ENCODE data around the gene AVP.
A peak's percentile ranks its signal among the peaks of the same experiment; 100 is the strongest.

The AVP gene

GRCh38 chr20:3047486-3048419 is 36.8 kb downstream of the AVP start:
- no peak for DNase-seq (ENCODE audit: low spot score)

- peak; percentile 22 for DNase-seq (ENCODE audit: low spot score)
Measured at GRCh38 chr20:3046677-3047462, 37.7 kb downstream of the AVP start.

- DNase-seq (ENCODE audit: low spot score): peak; percentile 93
Measured at GRCh38 chr20:3045816-3046676, 38.5 kb downstream of the AVP start, which contains the start of gene MRPS26. TSS of gene MRPS26 (plus strand) at chr20:3046052. CDS start at chr20:3046069, 17 bp downstream.

GRCh38 chr20:3045042-3045815 is 39.3 kb downstream of the AVP start:
- peak; percentile 88 for DNase-seq (ENCODE audit: low spot score)

- no peak for DNase-seq (ENCODE audit: low spot score)
Measured at GRCh38 chr20:3044336-3044965, 40.1 kb downstream of the AVP start.

GRCh38 chr20:3043322-3043721 is 41.2 kb downstream of the AVP start, which contains the start of gene GNRH2:
TSS of gene GNRH2 (plus strand) at chr20:3043622. CDS start at chr20:3044415, 793 bp downstream.
- no peak for DNase-seq (ENCODE audit: low spot score)

GRCh38 chr20:3042625-3043024 is 41.9 kb downstream of the AVP start:
- no peak for DNase-seq (ENCODE audit: low spot score)

- no peak for DNase-seq (ENCODE audit: low spot score)
Measured at GRCh38 chr20:3041854-3042409, 42.6 kb downstream of the AVP start.

- DNase-seq (ENCODE audit: low spot score): no peak
Measured at GRCh38 chr20:3040086-3040485, 44.4 kb downstream of the AVP start.

GRCh38 chr20:3039426-3039825 is 45.1 kb downstream of the AVP start:
- DNase-seq (ENCODE audit: low spot score): no peak

GRCh38 chr20:3038454-3038853 is 46.1 kb downstream of the AVP start:
- no peak for DNase-seq (ENCODE audit: low spot score)

GRCh38 chr20:3037654-3038053 is 46.9 kb downstream of the AVP start:
- DNase-seq (ENCODE audit: low spot score): no peak

- DNase-seq (ENCODE audit: low spot score): no peak
Measured at GRCh38 chr20:3032624-3033023, 51.9 kb downstream of the AVP start.
